NCI-H2196 treated with DMSO at 0.1 percent for 48 hours (cell line): ENCODE data around the gene PIK3IP1.
"Not testable (repeated sequence)": the region's sequence is repeated elsewhere in the genome, so short reads cannot be mapped to it uniquely, and the experiment has no call there.

Source experiments
- DNase-seq: peaks from one replicate; lab custom pipeline; 2025; ENCODE audit not compliant: unreplicated experiment; lab: John Stamatoyannopoulos, UW

Gene PIK3IP1

GRCh38 chr22:31292236-31292989 lies at the start of gene PIK3IP1:
PIK3IP1 (minus strand) TSS chr22:31292488; CDS start chr22:31292344, 144 bp downstream.
- peak; percentile 48 for DNase-seq

- no peak for DNase-seq
Observed at GRCh38 chr22:31341386-31342088, 49.2 kb upstream of the PIK3IP1 start.

- DNase-seq = no peak
Observed at GRCh38 chr22:31340765-31341247, 48.5 kb upstream of the PIK3IP1 start.

- no peak for DNase-seq
Observed at GRCh38 chr22:31340360-31340759, 48.1 kb upstream of the PIK3IP1 start.

GRCh38 chr22:31339148-31339832 lies 47.0 kb upstream of the PIK3IP1 start:
- no peak for DNase-seq

- DNase-seq = no peak
Observed at GRCh38 chr22:31337178-31337577, 44.9 kb upstream of the PIK3IP1 start.

- DNase-seq = no peak
Observed at GRCh38 chr22:31334329-31334728, 42.0 kb upstream of the PIK3IP1 start.

GRCh38 chr22:31333641-31334040 lies 41.4 kb upstream of the PIK3IP1 start:
- no peak for DNase-seq

- DNase-seq = no peak
Observed at GRCh38 chr22:31332886-31333285, 40.6 kb upstream of the PIK3IP1 start.

GRCh38 chr22:31332010-31332409 lies 39.7 kb upstream of the PIK3IP1 start:
- DNase-seq = no peak

- DNase-seq = no peak
Observed at GRCh38 chr22:31329453-31330215, 37.3 kb upstream of the PIK3IP1 start.

- no peak for DNase-seq
Observed at GRCh38 chr22:31329029-31329428, 36.7 kb upstream of the PIK3IP1 start.

- DNase-seq = no peak
Observed at GRCh38 chr22:31328544-31328960, 36.3 kb upstream of the PIK3IP1 start.

- no peak for DNase-seq
Observed at GRCh38 chr22:31327806-31328543, 35.7 kb upstream of the PIK3IP1 start.

GRCh38 chr22:31326877-31327276 lies 34.6 kb upstream of the PIK3IP1 start:
- DNase-seq = no peak

- DNase-seq = no peak
Observed at GRCh38 chr22:31323578-31324550, 31.6 kb upstream of the PIK3IP1 start.

- DNase-seq = no peak
Observed at GRCh38 chr22:31321421-31321820, 29.1 kb upstream of the PIK3IP1 start.

GRCh38 chr22:31314220-31314619 lies 21.9 kb upstream of the PIK3IP1 start:
- not testable (repeated sequence) for DNase-seq
